ENCODE data around the gene ADCY1. TPM values are rescaled to one million over a fixed set of nuclear protein-coding genes. Genes with fewer than 3 reads are reported as not detected.

The ADCY1 gene
- total and polyA plus RNA-seq, 3 donors from 2014 or later, result 6.6 to 14.1 (median 13.7) TPM

- Histone ChIP-seq H3K4me1 (no peaks in the 10 kb centered on the region), H3K36me3 (ENCODE audit: low read depth, missing control alignments) (no peaks in the 10 kb centered on the region), H3K27ac (no peak overlapping the region), H3K4me3 (no peak overlapping the region), H3K27me3 (no peaks in the 10 kb centered on the region), H3K9me3 (no peaks in the 10 kb centered on the region)
- intact Hi-C loops (cut with DNase I; ENCODE audit: low total_unique reads), result no loop called here
- no peak for DNase-seq
- no peak for TF ChIP-seq CTCF (IDR thresholded peaks at IDR 0.05)
- no peak for TF ChIP-seq POLR2A (IDR thresholded peaks at IDR 0.05)
- 65 to 72% methylated on average over 7 of the region's 7 CpGs for WGBS, 2 donors
Observed at GRCh38 chr7:45594745-45595535, 20.8 kb downstream of the ADCY1 start.

GRCh38 chr7:45595809-45596664 lies 21.9 kb downstream of the ADCY1 start:
- TF ChIP-seq CTCF (IDR thresholded peaks at IDR 0.05), result no peak
- no peak overlapping the region for H3K4me3 ChIP-seq
- H3K4me1 ChIP-seq, result no peaks in the 10 kb centered on the region
- no peaks in the 10 kb centered on the region for H3K27me3 ChIP-seq
- no peak for DNase-seq
- H3K9me3 ChIP-seq, result no peaks in the 10 kb centered on the region
- WGBS, 2 donors, result 89 to 93% methylated on average over 8 to 9 of the region's 9 CpGs
- no peak overlapping the region for H3K27ac ChIP-seq
- H3K36me3 ChIP-seq (ENCODE audit: low read depth, missing control alignments), result no peaks in the 10 kb centered on the region
- intact Hi-C loops (cut with DNase I; ENCODE audit: low total_unique reads), result no loop called here

GRCh38 chr7:45596665-45597095 lies 22.5 kb downstream of the ADCY1 start:
- H3K9me3 ChIP-seq, result no peaks in the 10 kb centered on the region
- no peak overlapping the region for H3K27ac ChIP-seq
- H3K4me3 ChIP-seq, result no peak overlapping the region
- no peak for TF ChIP-seq CTCF (IDR thresholded peaks at IDR 0.05)
- no peak for TF ChIP-seq POLR2A (IDR thresholded peaks at IDR 0.05)
- no peaks in the 10 kb centered on the region for H3K27me3 ChIP-seq
- 91 to 93% methylated on average over 6 to 7 of the region's 7 CpGs for WGBS, 2 donors
- H3K36me3 ChIP-seq (ENCODE audit: low read depth, missing control alignments), result no peaks in the 10 kb centered on the region
- intact Hi-C loops (cut with DNase I; ENCODE audit: low total_unique reads), result no loop called here
- no peaks in the 10 kb centered on the region for H3K4me1 ChIP-seq
- no peak for DNase-seq

GRCh38 chr7:45597286-45597984 lies 23.3 kb downstream of the ADCY1 start:
- WGBS, 2 donors, result 89 to 94% methylated on average over 9 of the region's 9 CpGs
- TF ChIP-seq CTCF (IDR thresholded peaks at IDR 0.05) (no peak), POLR2A (IDR thresholded peaks at IDR 0.05) (no peak)
- DNase-seq, result no peak
- intact Hi-C loops (cut with DNase I; ENCODE audit: low total_unique reads), result no loop called here
- Histone ChIP-seq H3K36me3 (ENCODE audit: low read depth, missing control alignments) (no peaks in the 10 kb centered on the region), H3K27me3 (no peaks in the 10 kb centered on the region), H3K27ac (no peak overlapping the region), H3K4me1 (no peaks in the 10 kb centered on the region), H3K9me3 (no peaks in the 10 kb centered on the region), H3K4me3 (no peak overlapping the region)
